Measurements from ENCODE around the gene GAMT.
"Not testable (repeated sequence)": the region's sequence is repeated elsewhere in the genome, so short reads cannot be mapped to it uniquely, and the experiment has no call there.

GAMT gene

DNA sequence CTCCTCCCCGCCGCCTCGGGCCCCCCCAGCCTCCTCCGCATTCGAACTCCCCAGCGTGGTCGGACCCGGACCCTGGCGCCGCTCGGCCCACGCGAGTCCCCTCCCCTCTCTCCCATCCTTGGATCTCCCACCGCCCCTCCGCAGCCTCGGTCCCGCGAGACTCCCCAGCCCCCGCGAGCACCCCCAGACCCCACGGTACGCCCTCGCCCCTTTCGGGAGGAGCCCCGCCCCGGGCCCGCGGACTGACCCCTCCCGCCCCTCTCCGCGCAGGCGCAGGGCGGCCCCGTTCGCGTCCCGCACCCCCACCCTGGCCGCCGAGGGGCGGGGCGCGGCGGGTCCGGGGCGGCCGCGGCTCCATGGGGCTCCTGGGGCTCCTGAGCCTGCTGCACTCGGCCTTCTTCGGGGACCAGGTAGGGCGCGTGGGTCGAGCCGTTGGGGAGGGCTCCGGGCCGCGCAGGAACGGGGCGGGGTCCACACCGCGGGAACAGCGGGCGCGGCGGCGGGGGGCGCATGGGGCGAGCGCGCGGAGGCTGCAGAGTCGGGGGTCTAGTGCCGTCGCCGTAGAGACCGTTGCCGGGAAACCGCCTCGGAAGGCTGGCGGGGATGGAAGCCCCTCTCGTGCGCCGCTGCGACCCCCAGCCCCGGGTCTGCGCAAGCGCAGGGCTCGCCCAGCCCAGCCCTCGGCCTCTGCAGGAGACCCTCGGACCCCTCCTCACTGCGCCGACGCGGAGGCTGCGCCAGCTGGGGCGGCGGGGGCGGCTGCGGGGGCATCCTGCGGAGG, 44.8 kb upstream of the GAMT start:
- no peaks in the 10 kb centered on the region for H3K9me3 ChIP-seq (ENCODE audit: severe bottlenecking)
- peak overlapping the region; percentile 34; the same call in 1 of the 2 replicates for H3K27ac ChIP-seq
- no peak for TF ChIP-seq CTCF (IDR thresholded peaks at IDR 0.05; ENCODE audit: low read depth, low read length)
- DNase-seq, result peak; percentile 78
- peaks cover 30% of the 10 kb centered on the region for H3K27me3 ChIP-seq (ENCODE audit: insufficient read depth, low read depth, severe bottlenecking)
- peak overlapping the region; percentile 60 for H3K4me3 ChIP-seq (ENCODE audit: low read depth, low read length)
- H3K36me3 ChIP-seq, result peaks cover 19% of the 10 kb centered on the region

DNA sequence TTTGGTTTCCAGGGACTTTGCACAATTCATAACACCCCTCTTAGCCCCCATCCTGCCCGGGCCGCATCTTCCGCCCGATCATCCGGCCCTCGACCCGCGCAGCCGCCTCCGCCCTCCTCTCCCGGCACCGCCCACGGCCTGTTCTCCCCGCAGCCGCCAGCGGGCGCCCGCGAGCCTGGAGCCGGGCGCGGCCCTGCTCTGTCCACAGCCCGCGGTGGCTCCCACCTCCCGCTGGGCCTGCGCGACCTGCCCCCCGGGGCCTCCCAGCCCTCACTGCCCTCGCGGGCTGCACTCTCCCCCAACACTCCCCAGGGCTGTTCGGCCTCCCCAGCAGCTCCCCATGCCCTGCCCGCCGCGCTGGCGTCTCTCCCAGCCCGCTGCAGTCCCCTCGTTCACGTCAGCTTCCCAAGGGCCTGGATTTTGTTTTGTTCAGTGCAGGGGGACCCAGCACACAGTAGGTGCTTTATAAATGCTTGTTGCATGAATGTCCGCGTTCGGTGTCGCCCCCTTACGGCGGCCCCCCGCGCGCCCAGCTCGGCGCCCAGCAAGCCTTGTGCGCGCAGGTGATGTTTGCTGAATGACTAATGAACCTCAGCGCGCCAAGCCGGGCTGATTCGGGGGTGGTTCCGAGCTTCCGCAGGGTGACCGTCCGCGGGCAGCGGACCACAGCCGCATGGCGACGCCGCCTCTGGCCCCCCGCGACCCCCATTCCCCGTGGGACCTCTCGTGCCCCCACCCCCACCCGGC, 44.0 kb upstream of the GAMT start:
- Histone ChIP-seq H3K9me3 (ENCODE audit: severe bottlenecking) (no peaks in the 10 kb centered on the region), H3K4me3 (ENCODE audit: low read depth, low read length) (peak overlapping the region; percentile 60), H3K27me3 (ENCODE audit: insufficient read depth, low read depth, severe bottlenecking) (peaks cover 22% of the 10 kb centered on the region), H3K27ac (peak overlapping the region; percentile 67), H3K36me3 (peaks cover 26% of the 10 kb centered on the region)
- TF ChIP-seq CTCF (IDR thresholded peaks at IDR 0.05; ENCODE audit: low read depth, low read length), result peak; percentile 96
- peak; percentile 80 for DNase-seq

- Histone ChIP-seq H3K36me3 (peaks cover 44% of the 10 kb centered on the region), H3K27me3 (ENCODE audit: insufficient read depth, low read depth, severe bottlenecking) (peaks cover 7% of the 10 kb centered on the region), H3K27ac (no peak overlapping the region), H3K4me3 (ENCODE audit: low read depth, low read length) (no peak overlapping the region), H3K9me3 (ENCODE audit: severe bottlenecking) (no peaks in the 10 kb centered on the region)
- no peak for DNase-seq
- no peak for TF ChIP-seq CTCF (IDR thresholded peaks at IDR 0.05; ENCODE audit: low read depth, low read length)
These were observed 40.5 kb upstream of the GAMT start for GRCh38 chr19:1441677-1442438.

DNA sequence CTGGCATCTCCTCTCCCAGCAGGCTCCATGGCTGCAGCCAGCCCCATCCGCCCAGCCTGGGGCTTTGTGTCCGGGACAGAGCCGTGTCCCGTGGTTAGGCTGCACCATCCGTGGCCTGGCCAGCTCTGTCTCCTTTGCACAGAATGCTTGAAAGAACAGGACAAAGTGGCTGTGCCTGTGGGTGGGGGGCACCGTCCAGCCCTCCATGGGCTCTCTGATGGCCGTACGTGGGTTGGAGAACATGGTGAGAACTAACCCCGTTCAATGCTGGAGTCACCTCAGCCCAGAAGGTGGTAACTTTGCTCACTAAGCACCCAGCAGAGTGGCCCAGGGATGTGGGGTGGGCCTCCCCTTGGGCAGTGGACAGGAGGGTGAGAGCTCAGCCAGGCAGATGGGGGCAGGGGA, 39.7 kb upstream of the GAMT start:
- Histone ChIP-seq H3K27me3 (ENCODE audit: insufficient read depth, low read depth, severe bottlenecking) (no peaks in the 10 kb centered on the region), H3K9me3 (ENCODE audit: severe bottlenecking) (no peaks in the 10 kb centered on the region), H3K27ac (no peak overlapping the region), H3K4me3 (ENCODE audit: low read depth, low read length) (no peak overlapping the region), H3K36me3 (peaks cover 45% of the 10 kb centered on the region)
- no peak for TF ChIP-seq CTCF (IDR thresholded peaks at IDR 0.05; ENCODE audit: low read depth, low read length)
- no peak for DNase-seq

GRCh38 chr19:1440418-1440801, 39.1 kb upstream of the GAMT start:
- no peak overlapping the region for H3K27ac ChIP-seq
- H3K27me3 ChIP-seq (ENCODE audit: insufficient read depth, low read depth, severe bottlenecking), result no peaks in the 10 kb centered on the region
- H3K9me3 ChIP-seq (ENCODE audit: severe bottlenecking), result no peaks in the 10 kb centered on the region
- H3K4me3 ChIP-seq (ENCODE audit: low read depth, low read length), result no peak overlapping the region
- DNase-seq, result no peak
- H3K36me3 ChIP-seq, result peaks cover 51% of the 10 kb centered on the region
- no peak for TF ChIP-seq CTCF (IDR thresholded peaks at IDR 0.05; ENCODE audit: low read depth, low read length)

DNA sequence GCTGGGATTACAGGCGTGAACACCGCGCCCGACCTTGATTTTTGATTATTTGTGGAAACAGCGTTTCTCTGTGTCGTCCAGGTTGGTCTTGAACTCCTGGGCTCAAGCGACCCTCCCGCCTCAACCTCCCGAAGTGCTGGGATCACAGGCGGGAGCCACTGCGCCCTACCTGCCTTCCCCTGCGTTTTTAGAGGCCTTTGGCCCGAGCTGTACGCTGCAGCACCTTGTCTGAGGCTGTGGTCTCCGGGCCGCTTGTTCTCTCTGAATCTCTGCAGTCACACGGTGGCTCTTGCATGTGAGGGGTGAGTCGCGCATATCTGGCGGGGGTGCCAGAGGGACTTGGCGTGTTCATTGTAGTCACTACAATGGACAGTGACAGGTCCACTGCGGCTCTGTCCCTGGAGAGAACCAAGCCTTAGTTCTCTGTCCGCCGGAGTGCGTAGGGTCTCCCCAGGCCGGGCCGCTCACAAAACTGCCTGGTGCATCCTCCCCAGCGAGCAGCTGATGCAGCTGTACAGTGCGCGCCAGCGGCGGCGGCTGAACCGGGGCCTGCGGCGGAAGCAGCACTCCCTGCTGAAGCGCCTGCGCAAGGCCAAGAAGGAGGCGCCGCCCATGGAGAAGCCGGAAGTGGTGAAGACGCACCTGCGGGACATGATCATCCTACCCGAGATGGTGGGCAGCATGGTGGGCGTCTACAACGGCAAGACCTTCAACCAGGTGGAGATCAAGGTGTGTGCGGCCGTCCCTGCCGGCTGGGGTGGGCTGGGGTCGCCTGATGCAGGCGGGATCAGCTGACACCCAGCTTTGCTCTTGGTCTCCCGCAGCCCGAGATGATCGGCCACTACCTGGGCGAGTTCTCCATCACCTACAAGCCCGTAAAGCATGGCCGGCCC, 38.4 kb upstream of the GAMT start:
- Histone ChIP-seq H3K36me3 (peaks cover 56% of the 10 kb centered on the region), H3K4me3 (ENCODE audit: low read depth, low read length) (peak overlapping the region; percentile 87), H3K27ac (peak overlapping the region; percentile 92)
- H3K9me3 ChIP-seq (ENCODE audit: severe bottlenecking); H3K27me3 ChIP-seq (ENCODE audit: insufficient read depth, low read depth, severe bottlenecking); DNase-seq: not testable (repeated sequence)

Data from WERI-Rb-1 (cell line).